H1 (cell line): Measurements from ENCODE around the gene CYP11A1. TPM values are rescaled to one million over a fixed set of nuclear protein-coding genes. Genes with fewer than 3 reads are reported as not detected.

Experiments
- CHD7 ChIP-seq: fragments of 300-600 bp; sonication (generic); IDR thresholded peaks from 2 replicates; pipeline ENCODE4 v1.7.1; 2012; ENCODE audit warnings: low read length, moderate library complexity, mild to moderate bottlenecking, inconsistent platforms; ENCODE audit not compliant: insufficient replicate concordance
- E2F6 ChIP-seq: IDR thresholded peaks from 2 replicates; pipeline ENCODE4 v1.6.1; 2012; ENCODE audit warnings: inconsistent platforms
- JUN ChIP-seq: IDR thresholded peaks from 2 replicates; pipeline ENCODE4 v1.6.1; 2011; ENCODE audit warnings: low read depth, mild to moderate bottlenecking, improper control_type of control experiment, low read length
- KDM1A ChIP-seq: fragments of 200-600, 300-600 bp; sonication (generic); IDR thresholded peaks from 2 replicates; pipeline ENCODE4 v1.7.1; 2016; ENCODE audit warnings: mild to moderate bottlenecking, low read length, borderline replicate concordance
- MAFK ChIP-seq: IDR thresholded peaks from 2 replicates; pipeline ENCODE4 v1.6.1; 2012; ENCODE audit warnings: low read depth, mild to moderate bottlenecking, improper control_type of control experiment, low read length
- polyA plus RNA-seq, 7 experiments: library from polyadenylated mRNA; depleted of rRNA in 3 of 7; stranded (reverse) in 5 of 7; unstranded in 2 of 7; fragments of >200 nt in 5 of 7; fragments of 200-250 nt in 2 of 7; gene quantifications; 1 replicate in 5 of 7; 2 replicates in 1 of 7; 4 replicates in 1 of 7; pipeline versions ENCODE4 v1.2.1 to v1.2.3, GENCODE V29; 2011 to 2013; ENCODE audit warnings: missing spikeins in 2 of 7, mixed read lengths in 2 of 7
- total RNA-seq: library from RNA; stranded (reverse); fragmentation: NEBNext Ultra II Directional; extraction: Animal tissue kit (Norgen Biotek cat#: 25700); gene quantifications from 2 replicates; pipeline ENCODE4 v1.2.1, GENCODE V29; 2021

The CYP11A1 gene
- total and polyA plus RNA-seq, 2 of the 8 experiments (the other 6 are each of a cell fraction or from before 2014, with no cell fraction given), result 1.9 to 7.2 TPM

GRCh38 chr15:74351670-74352069 is 15.8 kb downstream of the CYP11A1 start (continued):
- no peak for TF ChIP-seq JUN
- TF ChIP-seq CHD7, result no peak
- no peak for TF ChIP-seq KDM1A
- TF ChIP-seq MAFK, result no peak
- no peak for TF ChIP-seq E2F6
